H9 (cell line): ENCODE results near the gene PMEPA1. TPM values are rescaled to one million over a fixed set of nuclear protein-coding genes. Genes with fewer than 3 reads are reported as not detected.

Source experiments
- DNase-seq: peaks from one replicate; pipeline ENCODE4 v3.0.0-alpha.2; 2017
- H2AFZ ChIP-seq: one replicate; pipeline ENCODE4 v1.6.1; 2013; ENCODE audit warnings: mild to moderate bottlenecking, low read length, control low read depth, moderate library complexity
- H2AK5ac ChIP-seq: 2 replicates; pipeline ENCODE4 v1.6.1; 2013; ENCODE audit warnings: low read length, control low read depth, mixed read lengths; ENCODE audit not compliant: insufficient read length
- H2BK120ac ChIP-seq: one replicate; pipeline ENCODE4 v1.6.1; 2013; ENCODE audit warnings: low read depth, mild to moderate bottlenecking, low read length, control low read depth, inconsistent platforms; ENCODE audit not compliant: poor library complexity, severe bottlenecking
- H2BK12ac ChIP-seq: 2 replicates; pipeline ENCODE4 v1.6.1; 2013; ENCODE audit warnings: low read length, control low read depth, mixed read lengths, low read depth; ENCODE audit not compliant: insufficient read length
- H2BK15ac ChIP-seq: 2 replicates; pipeline ENCODE4 v1.6.1; 2013; ENCODE audit warnings: low read depth, low read length, control low read depth
- H2BK20ac ChIP-seq: one replicate; pipeline ENCODE4 v1.6.1; 2013; ENCODE audit warnings: low read depth, mild to moderate bottlenecking, low read length, control low read depth, inconsistent platforms; ENCODE audit not compliant: poor library complexity, severe bottlenecking
- H2BK5ac ChIP-seq: 2 replicates; pipeline ENCODE4 v1.6.1; 2013; ENCODE audit warnings: low read length, control low read depth, mixed read lengths; ENCODE audit not compliant: insufficient read length
- H3K14ac ChIP-seq: 2 replicates; pipeline ENCODE4 v1.6.1; 2013; ENCODE audit warnings: low read length, control low read depth; ENCODE audit not compliant: insufficient read depth
- H3K18ac ChIP-seq: 2 replicates; pipeline ENCODE4 v1.6.1; 2013; ENCODE audit warnings: low read depth, mild to moderate bottlenecking, mixed read lengths, low read length, control low read depth; ENCODE audit not compliant: insufficient read length
- H3K23ac ChIP-seq: 2 replicates; pipeline ENCODE4 v1.6.1; 2013; ENCODE audit warnings: low read length, control low read depth, mixed read lengths, low read depth; ENCODE audit not compliant: insufficient read length
- H3K23me2 ChIP-seq: 2 replicates; pipeline ENCODE4 v1.6.1; 2013; ENCODE audit warnings: low read depth, mild to moderate bottlenecking, mixed read lengths, low read length, control low read depth; ENCODE audit not compliant: insufficient read length, poor library complexity, severe bottlenecking
- H3K27ac ChIP-seq: 2 replicates; pipeline ENCODE4 v1.5.1; 2013; ENCODE audit warnings: low read length, control low read depth, mixed read lengths, low read depth; ENCODE audit not compliant: insufficient read length
- H3K27me3 ChIP-seq: 2 replicates; pipeline ENCODE4 v1.6.1; 2013; ENCODE audit warnings: low read length, control low read depth, inconsistent platforms; ENCODE audit not compliant: insufficient read depth
- H3K4ac ChIP-seq: 2 replicates; pipeline ENCODE4 v1.6.1; 2013; ENCODE audit warnings: low read depth, mild to moderate bottlenecking, control low read depth, inconsistent platforms, low read length, moderate library complexity
- H3K4me1 ChIP-seq: 2 replicates; pipeline ENCODE4 v1.6.1; 2013; ENCODE audit warnings: low read length, control low read depth, inconsistent platforms; ENCODE audit not compliant: insufficient read depth
- H3K4me2 ChIP-seq: 2 replicates; pipeline ENCODE4 v1.6.1; 2013; ENCODE audit warnings: low read length, control low read depth, mixed read lengths; ENCODE audit not compliant: insufficient read length, insufficient read depth
- H3K56ac ChIP-seq: 2 replicates; pipeline ENCODE4 v1.6.1; 2013; ENCODE audit warnings: low read depth, mild to moderate bottlenecking, mixed read lengths, low read length, control low read depth; ENCODE audit not compliant: insufficient read length
- H3K79me1 ChIP-seq: 2 replicates; pipeline ENCODE4 v1.6.1; 2013; ENCODE audit warnings: low read depth, mild to moderate bottlenecking, moderate library complexity, low read length, control low read depth, inconsistent platforms; ENCODE audit not compliant: insufficient read depth, poor library complexity, severe bottlenecking
- H3K79me2 ChIP-seq: 2 replicates; pipeline ENCODE4 v1.6.1; 2013; ENCODE audit warnings: low read length, control low read depth, inconsistent platforms; ENCODE audit not compliant: insufficient read depth
- H3K9ac ChIP-seq: 2 replicates; pipeline ENCODE4 v1.6.1; 2013; ENCODE audit warnings: low read length, control low read depth, mixed read lengths; ENCODE audit not compliant: insufficient read length; ENCODE audit errors: extremely low read depth
- H3K9me3 ChIP-seq: one replicate; pipeline ENCODE4 v1.6.1; 2013; ENCODE audit warnings: low read depth, low read length, inconsistent platforms; ENCODE audit not compliant: control insufficient read depth
- H3T11ph ChIP-seq: one replicate; pipeline ENCODE4 v1.6.1; 2013; ENCODE audit warnings: mild to moderate bottlenecking, low read length, control low read depth, inconsistent platforms
- H4K20me1 ChIP-seq: one replicate; pipeline ENCODE4 v1.6.1; 2013; ENCODE audit not compliant: control insufficient read depth, insufficient read length, insufficient read depth
- H4K5ac ChIP-seq: 2 replicates; pipeline ENCODE4 v1.6.1; 2013; ENCODE audit warnings: low read depth, mild to moderate bottlenecking, mixed read lengths, low read length, control low read depth; ENCODE audit not compliant: insufficient read length
- H4K8ac ChIP-seq: replicated peaks from 2 replicates; pipeline ENCODE4 v1.6.1; 2013; ENCODE audit warnings: low read length, control low read depth, mixed read lengths, low read depth; ENCODE audit not compliant: insufficient read length
- H4K91ac ChIP-seq: 2 replicates; pipeline ENCODE4 v1.6.1; 2013; ENCODE audit warnings: low read depth, mild to moderate bottlenecking, moderate library complexity, mixed read lengths, low read length, control low read depth; ENCODE audit not compliant: insufficient read length
- H3K27ac Mint-ChIP-seq, 3 experiments: 2 replicates in 2 of 3; 3 replicates in 1 of 3; pipeline ENCODE4 v1.8.0; 2020 to 2021; ENCODE audit warnings: mixed read lengths in 3 of 3, mild to moderate bottlenecking in 1 of 3, moderate library complexity in 1 of 3
- H3K27me3 Mint-ChIP-seq: 2 replicates; pipeline ENCODE4 v1.8.0; 2021; ENCODE audit warnings: low read depth, mild to moderate bottlenecking, moderate library complexity, mixed read lengths
- H3K36me3 Mint-ChIP-seq, 3 experiments: 2 replicates in 2 of 3; 3 replicates in 1 of 3; pipeline ENCODE4 v1.8.0; 2020 to 2021; ENCODE audit warnings: low read depth in 3 of 3, mixed read lengths in 3 of 3; ENCODE audit not compliant: insufficient read depth in 1 of 3
- H3K4me1 Mint-ChIP-seq, 2 experiments: 2 replicates each; pipeline ENCODE4 v1.8.0; 2020; ENCODE audit warnings: mixed read lengths in 2 of 2
- H3K4me3 Mint-ChIP-seq, 2 experiments: 2 replicates in 1 of 2; 3 replicates in 1 of 2; pipeline ENCODE4 v1.8.0; 2020 to 2021; ENCODE audit warnings: mild to moderate bottlenecking in 2 of 2, mixed read lengths in 2 of 2, moderate library complexity in 1 of 2
- H3K9me3 Mint-ChIP-seq, 2 experiments: 2 replicates in 1 of 2; 3 replicates in 1 of 2; pipeline ENCODE4 v1.8.0; 2020; ENCODE audit warnings: mild to moderate bottlenecking in 2 of 2, mixed read lengths in 2 of 2, moderate library complexity in 1 of 2
- WGBS: extraction: QIAGEN DNeasy Blood & Tissue Kit; methylation state at CpG from one replicate; pipeline ENCODE4 v1.1.7; 2013; ENCODE audit warnings: missing lambda C conversion rate, low lambda C conversion rate, mixed read lengths; ENCODE audit not compliant: insufficient read length; ENCODE audit errors: extremely low coverage; 5-methylcytosine and 5-hydroxymethylcytosine counted together
- total RNA-seq: library from RNA; stranded (reverse); gene quantifications from 2 replicates; pipeline ENCODE4 v1.2.1, GENCODE V29; 2021
- TF ChIP-seq, protein P1 (sequence below): fragments of 200-600 bp; sonication (generic); conservative IDR thresholded peaks from 3 replicates; pipeline ENCODE4 v1.8.0; 2021; ENCODE audit warnings: antibody characterized with exemption, mild to moderate bottlenecking

The PMEPA1 gene
- total RNA-seq, 1 experiment from 2014 or later, result 34.6 TPM

DNA sequence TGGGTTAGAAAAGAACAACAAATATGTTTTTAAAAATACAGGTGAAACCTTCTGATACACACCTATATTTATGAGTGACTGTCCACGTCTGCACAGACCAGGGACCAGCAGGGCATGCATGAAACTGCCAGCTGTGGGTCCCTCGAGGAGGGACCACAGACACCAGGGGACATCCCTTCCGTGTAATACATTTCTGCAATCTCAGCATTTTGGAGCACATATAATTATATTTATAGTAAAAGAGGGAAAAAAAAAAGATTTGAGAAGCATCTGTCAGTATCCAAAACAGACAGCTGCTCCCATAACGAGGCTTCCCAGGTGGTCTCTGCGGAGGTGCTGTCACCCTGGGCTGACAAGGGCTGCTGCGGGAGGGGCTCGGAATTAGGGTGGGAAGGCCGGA, 40.2 kb downstream of the PMEPA1 start:
- H4K8ac ChIP-seq, result no peak overlapping the region
- Mint-ChIP-seq H3K9me3 (no peaks in the 10 kb centered on the region), H3K36me3 (peaks cover 0 to 8% (median 0%) of the 10 kb centered on the region in 3 experiments; a peak in 3 of 7 replicates), H3K4me1 (peaks cover 47 to 58% of the 10 kb centered on the region in 2 experiments), H3K4me3 (no peak overlapping the region), H3K27me3 (no peaks in the 10 kb centered on the region), H3K27ac (no peak overlapping the region)
- no peak overlapping the region for H2BK15ac ChIP-seq
- no peak overlapping the region for H2BK20ac ChIP-seq
- H3K27ac ChIP-seq, result no peak overlapping the region
- H2AK5ac ChIP-seq, result no peak overlapping the region
- H2BK12ac ChIP-seq, result no peak overlapping the region
- no peaks in the 10 kb centered on the region for H3K23me2 ChIP-seq
- no peak overlapping the region for H3K14ac ChIP-seq
- no peak for DNase-seq
- peaks cover 27% of the 10 kb centered on the region; the same call in 1 of the 2 replicates for H3K79me2 ChIP-seq
- no peaks in the 10 kb centered on the region for H3K27me3 ChIP-seq
- TF ChIP-seq, protein P1, sequence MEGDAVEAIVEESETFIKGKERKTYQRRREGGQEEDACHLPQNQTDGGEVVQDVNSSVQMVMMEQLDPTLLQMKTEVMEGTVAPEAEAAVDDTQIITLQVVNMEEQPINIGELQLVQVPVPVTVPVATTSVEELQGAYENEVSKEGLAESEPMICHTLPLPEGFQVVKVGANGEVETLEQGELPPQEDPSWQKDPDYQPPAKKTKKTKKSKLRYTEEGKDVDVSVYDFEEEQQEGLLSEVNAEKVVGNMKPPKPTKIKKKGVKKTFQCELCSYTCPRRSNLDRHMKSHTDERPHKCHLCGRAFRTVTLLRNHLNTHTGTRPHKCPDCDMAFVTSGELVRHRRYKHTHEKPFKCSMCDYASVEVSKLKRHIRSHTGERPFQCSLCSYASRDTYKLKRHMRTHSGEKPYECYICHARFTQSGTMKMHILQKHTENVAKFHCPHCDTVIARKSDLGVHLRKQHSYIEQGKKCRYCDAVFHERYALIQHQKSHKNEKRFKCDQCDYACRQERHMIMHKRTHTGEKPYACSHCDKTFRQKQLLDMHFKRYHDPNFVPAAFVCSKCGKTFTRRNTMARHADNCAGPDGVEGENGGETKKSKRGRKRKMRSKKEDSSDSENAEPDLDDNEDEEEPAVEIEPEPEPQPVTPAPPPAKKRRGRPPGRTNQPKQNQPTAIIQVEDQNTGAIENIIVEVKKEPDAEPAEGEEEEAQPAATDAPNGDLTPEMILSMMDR, result no peak
- H4K5ac ChIP-seq, result no peak overlapping the region
- no peak overlapping the region for H3K18ac ChIP-seq
- no peak overlapping the region for H3K4ac ChIP-seq
- no peak overlapping the region for H2BK120ac ChIP-seq
- H3K4me1 ChIP-seq, result no peaks in the 10 kb centered on the region; the same call in 1 of the 2 replicates
- H3K56ac ChIP-seq, result no peak overlapping the region
- H3K79me1 ChIP-seq, result no peaks in the 10 kb centered on the region
- H3K9me3 ChIP-seq, result no peaks in the 10 kb centered on the region
- no peak overlapping the region for H3K4me2 ChIP-seq
- H3T11ph ChIP-seq, result no peak overlapping the region
- H4K20me1 ChIP-seq, result no peaks in the 10 kb centered on the region
- H4K91ac ChIP-seq, result no peak overlapping the region
- no CpG with 5 or more reads among the region's 8 CpGs for WGBS
- no peak overlapping the region for H3K23ac ChIP-seq
- H2AFZ ChIP-seq, result no peak overlapping the region
- no peak overlapping the region for H3K9ac ChIP-seq
- H2BK5ac ChIP-seq, result no peak overlapping the region
